ENCODE measurements around the gene CDH8. TPM values are rescaled to one million over a fixed set of nuclear protein-coding genes. Genes with fewer than 3 reads are reported as not detected.
"Not testable (repeated sequence)": the region's sequence is repeated elsewhere in the genome, so short reads cannot be mapped to it uniquely, and the experiment has no call there.

The CDH8 gene
- polyA plus RNA-seq, 1 experiment, result not detected

GRCh38 chr16:61807551-61807950 lies 228.7 kb downstream of the CDH8 start:
- TF ChIP-seq CTCF (IDR thresholded peaks at IDR 0.05; ENCODE audit: low read depth, low read length), result no peak
- peaks cover 6% of the 10 kb centered on the region; the same call in 1 of the 2 replicates for H3K9me3 ChIP-seq (ENCODE audit: control insufficient read depth, insufficient read depth, low read length)
- no peak overlapping the region for H3K27ac ChIP-seq (ENCODE audit: low read depth, low read length)
- no peak overlapping the region for H3K4me3 ChIP-seq (ENCODE audit: low read depth, low read length)
- POLR2A ChIA-PET, result no interaction called here
- CTCF ChIA-PET, result no interaction called here
- no peak for DNase-seq (ENCODE audit: low read depth, low spot score)
- no peaks in the 10 kb centered on the region for H3K27me3 ChIP-seq (ENCODE audit: control insufficient read depth, insufficient read depth, low read length)

- H3K27me3 ChIP-seq (ENCODE audit: control insufficient read depth, insufficient read depth, low read length); CTCF ChIA-PET; H3K27ac ChIP-seq (ENCODE audit: low read depth, low read length); H3K4me3 ChIP-seq (ENCODE audit: low read depth, low read length); POLR2A ChIA-PET; DNase-seq (ENCODE audit: low read depth, low spot score); H3K9me3 ChIP-seq (ENCODE audit: control insufficient read depth, insufficient read depth, low read length): not testable (repeated sequence)
Measured at GRCh38 chr16:61801217-61801616, 235.0 kb downstream of the CDH8 start.

- CTCF ChIA-PET, result no interaction called here
- no peak for DNase-seq (ENCODE audit: low read depth, low spot score)
- Histone ChIP-seq H3K4me3 (ENCODE audit: low read depth, low read length) (no peak overlapping the region), H3K27ac (ENCODE audit: low read depth, low read length) (no peak overlapping the region), H3K9me3 (ENCODE audit: control insufficient read depth, insufficient read depth, low read length) (no peaks in the 10 kb centered on the region), H3K27me3 (ENCODE audit: control insufficient read depth, insufficient read depth, low read length) (no peaks in the 10 kb centered on the region)
- POLR2A ChIA-PET, result no interaction called here
- no peak for TF ChIP-seq CTCF (IDR thresholded peaks at IDR 0.05; ENCODE audit: low read depth, low read length)
Measured at GRCh38 chr16:61798741-61799140, 237.5 kb downstream of the CDH8 start.

- ChIA-PET POLR2A (no interaction called here), CTCF (no interaction called here)
- H3K27ac ChIP-seq (ENCODE audit: low read depth, low read length), result no peak overlapping the region
- no peaks in the 10 kb centered on the region for H3K27me3 ChIP-seq (ENCODE audit: control insufficient read depth, insufficient read depth, low read length)
- TF ChIP-seq CTCF (IDR thresholded peaks at IDR 0.05; ENCODE audit: low read depth, low read length), result no peak
- no peaks in the 10 kb centered on the region for H3K9me3 ChIP-seq (ENCODE audit: control insufficient read depth, insufficient read depth, low read length)
- no peak for DNase-seq (ENCODE audit: low read depth, low spot score)
- no peak overlapping the region for H3K4me3 ChIP-seq (ENCODE audit: low read depth, low read length)
Measured at GRCh38 chr16:61797961-61798507, 238.2 kb downstream of the CDH8 start.

GRCh38 chr16:61797296-61797795 lies 238.9 kb downstream of the CDH8 start:
- POLR2A ChIA-PET, result no interaction called here
- Histone ChIP-seq H3K27ac (ENCODE audit: low read depth, low read length) (no peak overlapping the region), H3K27me3 (ENCODE audit: control insufficient read depth, insufficient read depth, low read length) (no peaks in the 10 kb centered on the region), H3K4me3 (ENCODE audit: low read depth, low read length) (no peak overlapping the region), H3K9me3 (ENCODE audit: control insufficient read depth, insufficient read depth, low read length) (no peaks in the 10 kb centered on the region)
- no peak for DNase-seq (ENCODE audit: low read depth, low spot score)
- CTCF ChIA-PET, result no interaction called here
- TF ChIP-seq CTCF (IDR thresholded peaks at IDR 0.05; ENCODE audit: low read depth, low read length), result no peak
